HuH-7.5 (cell line): Measurements from ENCODE around the gene TMEM168.

Experiments
- DNase-seq: peaks from one replicate; pipeline ENCODE4 v3.0.0; 2011; ENCODE audit warnings: low spot score

The TMEM168 gene

DNA sequence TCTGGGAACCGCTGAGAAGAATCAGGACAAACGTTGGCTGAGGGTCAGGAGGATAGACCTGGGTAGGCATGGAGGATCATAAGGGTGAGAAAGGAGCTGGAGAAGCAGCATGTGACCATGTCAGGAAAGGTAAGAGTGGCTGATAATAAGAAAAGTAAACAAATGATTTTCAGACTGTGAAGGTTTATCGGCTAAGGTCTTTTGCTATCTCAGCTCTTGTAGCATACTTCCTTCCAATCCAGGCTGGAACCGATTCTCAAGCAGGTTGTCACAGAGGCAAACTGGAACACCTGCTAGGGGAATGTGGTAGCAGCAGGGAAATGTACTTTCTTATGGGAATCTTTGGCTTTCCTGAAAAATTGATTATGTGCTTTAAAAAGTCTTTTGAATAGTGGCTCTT is 74.7 kb downstream of the TMEM168 start:
- DNase-seq: no peak

GRCh38 chr7:112714917-112715316 is 75.3 kb downstream of the TMEM168 start:
- no peak for DNase-seq
